Thymus (tissue), 11 donors: ENCODE measurements around the gene SDHAF1. TPM values are rescaled to one million over a fixed set of nuclear protein-coding genes. Genes with fewer than 3 reads are reported as not detected.

Source experiments
- DNase-seq, 9 donors: peaks; one replicate each; pipeline ENCODE4 v3.0.0-alpha.2; 2013; ENCODE audit warnings: low spot score in 9 of 9, low read depth in 6 of 9, missing footprints in 1 of 9
- H3K27ac ChIP-seq, 2 donors: one replicate each; pipeline ENCODE4 v1.5.1; 2013; ENCODE audit warnings: control low read depth in 1 of 2, low read depth in 1 of 2, low read length in 1 of 2, mild to moderate bottlenecking in 1 of 2, moderate library complexity in 1 of 2
- H3K27me3 ChIP-seq, 2 donors: one replicate each; pipeline ENCODE4 v1.5.1; 2013; ENCODE audit warnings: low read length in 1 of 2; ENCODE audit not compliant: control insufficient read depth in 2 of 2, insufficient read depth in 1 of 2
- H3K36me3 ChIP-seq, 2 donors: one replicate each; pipeline ENCODE4 v1.5.1; 2013; ENCODE audit warnings: low read length in 1 of 2, mild to moderate bottlenecking in 1 of 2, moderate library complexity in 1 of 2; ENCODE audit not compliant: control insufficient read depth in 2 of 2, insufficient read depth in 2 of 2
- H3K4me1 ChIP-seq, 2 donors: one replicate each; pipeline ENCODE4 v1.5.1; 2013; ENCODE audit warnings: low read length in 2 of 2; ENCODE audit not compliant: control insufficient read depth in 2 of 2, insufficient read depth in 2 of 2
- H3K4me3 ChIP-seq, 2 donors: one replicate each; pipeline ENCODE4 v1.5.1; 2013; ENCODE audit warnings: low read length in 2 of 2, control low read depth in 1 of 2, mild to moderate bottlenecking in 1 of 2
- H3K9me3 ChIP-seq, 2 donors: one replicate each; pipeline ENCODE4 v1.5.1; 2013; ENCODE audit warnings: low read length in 1 of 2, mild to moderate bottlenecking in 1 of 2; ENCODE audit not compliant: control insufficient read depth in 2 of 2, insufficient read depth in 1 of 2
- WGBS: extraction: QIAGEN DNeasy Blood & Tissue Kit; methylation state at CpG from one replicate; pipeline ENCODE4 v1.1.7; 2013; 5-methylcytosine and 5-hydroxymethylcytosine counted together
- polyA plus RNA-seq: library from polyadenylated mRNA; stranded (reverse); fragments of 200-250 nt; gene quantifications from one replicate; pipeline ENCODE4 v1.2.3, GENCODE V29; 2013
- total RNA-seq: library from RNA; stranded (reverse); fragments of 120-200 nt; gene quantifications from one replicate; pipeline ENCODE4 v1.2.4, GENCODE V29; 2013
- donor health status: healthy.

Gene SDHAF1
- total and polyA plus RNA-seq, 2 donors = 27.2 to 28.8 TPM

DNA sequence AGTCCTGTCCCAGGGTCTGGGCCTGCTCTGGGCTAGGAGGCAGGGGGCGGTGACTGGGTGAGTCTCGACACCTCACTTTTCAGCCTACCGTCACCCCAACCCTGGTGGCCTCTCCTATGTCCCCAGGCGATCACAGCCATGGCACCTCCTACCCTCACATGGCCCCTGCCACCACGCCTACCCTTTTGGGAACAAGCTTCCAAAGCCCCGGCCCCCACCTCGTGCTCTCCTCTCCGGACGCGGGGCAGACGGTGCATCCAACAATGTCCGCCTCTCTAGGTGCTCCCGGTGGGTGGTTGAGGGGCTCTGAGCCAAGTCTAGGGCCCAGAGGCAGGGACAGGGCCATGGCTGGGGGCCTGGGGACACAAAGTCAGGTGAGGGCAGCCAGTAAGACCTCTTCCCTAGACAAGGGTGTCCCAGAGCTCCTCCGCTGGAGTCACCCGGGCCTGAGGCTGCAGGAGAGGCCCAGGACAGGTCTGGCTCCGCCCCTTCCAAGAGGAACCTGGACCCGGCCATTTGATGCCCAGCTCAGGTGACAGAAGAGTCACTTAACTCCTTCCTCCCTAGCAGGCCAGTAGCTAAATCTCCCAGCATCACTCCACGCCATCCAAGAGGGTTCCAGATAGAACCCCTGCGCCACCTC, 13.5 kb downstream of the SDHAF1 start, which contains the start of gene SYNE4:
TSS of gene SYNE4 (minus strand) at position 478 of the 643 bp plus-strand sequence. CDS start at position 346, 132 bp downstream.
- Histone ChIP-seq H3K27ac (peak within 1 kb of the TSS in 1 of 2 donors; percentile 15), H3K36me3 (peaks cover 3 to 17% of the 10 kb centered on the region in 2 donors), H3K27me3 (peaks cover 0 to 22% of the 10 kb centered on the region in 2 donors), H3K9me3 (no peaks in the 10 kb centered on the region), H3K4me3 (peak within 1 kb of the TSS; percentile 20 to 36), H3K4me1 (peaks cover 7 to 13% of the 10 kb centered on the region in 2 donors)
- no peak for DNase-seq
- 84% methylated on average over 19 of the region's 19 CpGs for WGBS

- Histone ChIP-seq H3K27ac (peak overlapping the region in 1 of 2 donors; percentile 15), H3K27me3 (peaks cover 0 to 22% of the 10 kb centered on the region in 2 donors), H3K4me1 (peaks cover 10 to 16% of the 10 kb centered on the region in 2 donors), H3K4me3 (peak overlapping the region in 1 of 2 donors; percentile 36), H3K9me3 (no peaks in the 10 kb centered on the region), H3K36me3 (peaks cover 3 to 17% of the 10 kb centered on the region in 2 donors)
- WGBS = 4% methylated on average over 50 of the region's 50 CpGs
- no peak for DNase-seq
These were observed 14.2 kb downstream of the SDHAF1 start for GRCh38 chr19:36009220-36009619.

GRCh38 chr19:36009633-36010379, 14.8 kb downstream of the SDHAF1 start:
- peaks cover 0 to 17% of the 10 kb centered on the region in 2 donors for H3K36me3 ChIP-seq
- peak overlapping the region in 1 of 2 donors; percentile 36 for H3K4me3 ChIP-seq
- H3K9me3 ChIP-seq = no peaks in the 10 kb centered on the region
- H3K4me1 ChIP-seq = peaks cover 15 to 19% of the 10 kb centered on the region in 2 donors
- H3K27me3 ChIP-seq = peaks cover 0 to 22% of the 10 kb centered on the region in 2 donors
- no peak for DNase-seq
- H3K27ac ChIP-seq = peak overlapping the region in 1 of 2 donors; percentile 15
- WGBS = 79% methylated on average over 15 of the region's 15 CpGs

DNA sequence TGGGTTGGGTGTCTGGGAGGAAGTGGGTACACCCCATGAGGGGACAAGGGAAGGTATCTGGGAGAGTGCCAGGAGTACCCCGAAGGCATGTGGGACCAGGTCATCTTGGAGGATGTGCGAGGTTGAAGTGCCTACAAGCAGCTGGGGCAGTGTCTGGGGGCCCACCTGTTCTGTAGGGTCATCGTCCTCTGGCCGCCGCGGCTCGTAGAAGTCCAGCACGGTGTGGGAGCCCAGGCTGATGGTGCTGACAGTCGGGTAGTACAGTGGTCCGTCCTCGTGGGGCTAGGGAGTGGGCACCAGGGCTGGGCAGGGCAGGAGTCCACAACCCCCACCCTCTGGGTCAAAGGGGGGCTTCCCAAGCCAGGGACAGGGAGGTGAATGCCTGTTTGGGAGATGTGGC, 15.4 kb downstream of the SDHAF1 start:
- Histone ChIP-seq H3K36me3 (peaks cover 0 to 17% of the 10 kb centered on the region in 2 donors), H3K27me3 (peaks cover 0 to 22% of the 10 kb centered on the region in 2 donors), H3K9me3 (no peaks in the 10 kb centered on the region), H3K4me3 (no peak overlapping the region), H3K4me1 (peaks cover 20% of the 10 kb centered on the region in 2 donors), H3K27ac (no peak overlapping the region)
- no peak for DNase-seq
- 97% methylated on average over 11 of the region's 11 CpGs for WGBS

- Histone ChIP-seq H3K27me3 (peaks cover 0 to 17% of the 10 kb centered on the region in 2 donors), H3K4me3 (peak overlapping the region; percentile 54 to 61), H3K36me3 (peaks cover 10 to 13% of the 10 kb centered on the region in 2 donors), H3K9me3 (no peaks in the 10 kb centered on the region), H3K27ac (peak overlapping the region; percentile 40 to 73), H3K4me1 (peaks cover 20% of the 10 kb centered on the region in 2 donors)
- 39% methylated on average over 15 of the region's 15 CpGs for WGBS
- no peak for DNase-seq
These were observed 18.5 kb downstream of the SDHAF1 start for GRCh38 chr19:36013280-36014011.

DNA sequence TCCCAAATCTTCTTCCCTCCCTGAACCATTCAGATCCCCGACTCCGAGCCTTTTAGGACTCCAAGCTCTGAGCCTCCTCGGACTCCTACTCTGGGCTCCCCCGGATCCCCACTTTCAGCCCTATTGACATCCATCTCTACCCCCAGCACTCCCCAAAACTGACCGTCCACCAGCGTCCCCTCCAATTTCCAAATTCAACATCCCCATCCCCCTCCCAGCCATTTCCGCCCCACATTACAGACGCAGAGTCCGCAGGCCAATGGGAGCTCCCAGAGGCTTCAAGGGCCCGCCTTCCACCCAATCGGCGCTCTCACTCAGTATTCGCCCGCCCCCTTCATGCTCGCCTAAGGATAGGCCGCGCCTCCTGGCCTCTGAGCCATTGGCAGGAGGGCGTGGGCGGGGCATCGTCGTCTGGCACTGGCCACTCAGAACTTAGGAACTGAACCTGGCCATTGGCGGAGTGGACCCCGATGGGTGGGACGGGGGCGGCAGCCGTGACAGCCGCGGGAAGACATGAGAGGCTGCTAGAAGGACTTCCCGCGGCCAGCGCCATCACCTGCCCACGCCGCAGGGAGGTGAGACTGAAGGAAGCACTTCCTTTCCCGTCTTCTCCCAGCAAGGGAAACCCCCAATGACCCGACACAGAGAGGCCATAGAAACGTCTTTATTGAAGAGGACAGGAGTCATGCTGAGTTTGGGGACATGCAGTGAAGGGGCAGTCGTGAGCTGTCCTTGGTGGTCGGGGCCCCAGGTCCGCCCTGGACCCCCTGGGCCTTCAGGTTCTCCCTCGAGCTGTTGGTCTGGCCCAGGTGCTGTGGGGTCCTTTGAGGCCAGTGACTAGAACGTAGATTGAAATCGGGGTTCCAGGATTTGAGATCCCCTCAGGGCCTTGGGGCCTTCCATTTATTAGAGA, 19.3 kb downstream of the SDHAF1 start, which contains the start of gene ALKBH6:
TSS of gene ALKBH6 (minus strand) at position 202 of the 913 bp plus-strand sequence. CDS start 816 bp downstream, outside the sequence.
- Histone ChIP-seq H3K9me3 (no peaks in the 10 kb centered on the region), H3K27ac (peak within 1 kb of the TSS; percentile 40 to 73), H3K4me1 (peaks cover 15 to 17% of the 10 kb centered on the region in 2 donors), H3K27me3 (peaks cover 0 to 9% of the 10 kb centered on the region in 2 donors), H3K4me3 (peak within 1 kb of the TSS; percentile 54 to 61), H3K36me3 (peaks cover 15% of the 10 kb centered on the region in 2 donors)
- 3% methylated on average over 42 of the region's 42 CpGs for WGBS
- peak; percentile 89 to 99 (median 96) for DNase-seq

DNA sequence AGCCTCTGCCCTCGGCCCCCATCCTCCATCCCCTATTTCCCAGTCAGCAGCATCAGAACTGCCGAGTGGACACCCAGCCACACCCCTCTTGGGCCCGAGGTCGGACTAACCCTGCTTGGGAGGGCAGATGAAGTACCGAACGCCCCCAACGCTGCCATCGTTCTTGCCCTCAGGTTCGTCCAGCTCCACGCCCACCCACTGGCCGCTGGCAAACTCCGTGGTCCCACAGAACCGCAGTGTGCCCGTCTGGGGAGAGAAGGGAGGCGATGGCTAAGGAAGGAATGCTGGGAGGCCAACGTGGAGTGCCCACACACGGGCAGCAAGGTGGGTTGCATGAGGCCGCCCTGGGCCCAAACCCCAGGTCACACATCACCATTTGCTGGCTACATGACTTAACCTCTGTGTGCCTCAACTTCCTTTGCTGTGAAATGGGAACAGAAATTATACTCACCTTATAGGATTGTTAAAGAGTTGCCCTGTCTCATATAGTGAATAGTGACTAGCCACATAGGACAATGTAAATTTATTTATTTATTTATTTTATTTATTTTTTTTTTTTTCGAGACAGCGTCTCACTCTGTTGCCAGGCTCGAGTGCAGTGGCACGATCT, 24.2 kb downstream of the SDHAF1 start:
- Histone ChIP-seq H3K27ac (no peak overlapping the region), H3K36me3 (peaks cover 27% of the 10 kb centered on the region in 2 donors), H3K4me3 (no peak overlapping the region), H3K4me1 (peaks cover 4 to 9% of the 10 kb centered on the region in 2 donors), H3K27me3 (no peaks in the 10 kb centered on the region), H3K9me3 (no peaks in the 10 kb centered on the region)
- WGBS = 98% methylated on average over 22 of the region's 22 CpGs
- no peak for DNase-seq

DNA sequence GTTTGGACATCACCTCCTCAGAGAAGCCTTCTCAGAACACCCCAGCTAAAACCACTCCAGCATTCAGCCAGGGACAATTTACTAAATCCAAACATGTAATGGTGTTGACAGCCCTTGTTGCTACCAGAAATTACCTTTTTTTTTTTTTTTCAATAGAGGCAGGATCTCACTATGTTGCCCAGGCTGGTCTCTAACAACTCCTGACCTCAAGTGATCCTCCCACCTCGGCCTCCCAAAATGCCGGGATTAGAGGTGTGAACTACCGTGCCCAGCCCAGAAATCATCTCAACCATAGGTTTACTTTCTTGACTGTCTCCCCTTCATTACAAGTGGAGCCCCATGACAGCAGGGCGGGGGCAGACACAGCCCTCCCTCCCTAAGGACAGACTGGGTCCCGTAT, 28.4 kb downstream of the SDHAF1 start:
- no peaks in the 10 kb centered on the region for H3K9me3 ChIP-seq
- no peak overlapping the region for H3K4me3 ChIP-seq
- no peaks in the 10 kb centered on the region for H3K27me3 ChIP-seq
- no peak overlapping the region for H3K27ac ChIP-seq
- peaks cover 23 to 47% of the 10 kb centered on the region in 2 donors for H3K36me3 ChIP-seq
- WGBS = 98% methylated on average over 5 of the region's 5 CpGs
- no peaks in the 10 kb centered on the region for H3K4me1 ChIP-seq
- DNase-seq = no peak
